Hepatocyte (in vitro differentiated cells): Measurements from ENCODE around the gene UGT1A4.

Experiments used
- CTCF ChIP-seq: fragments of 200-600 bp; sonication (generic); IDR thresholded peaks from 2 replicates; pipeline ENCODE4 v1.5.1; 2016; ENCODE audit warnings: antibody characterized with exemption, mild to moderate bottlenecking; ENCODE audit not compliant: poor library complexity
- EZH2phosphoT487 ChIP-seq: fragments of 200-600 bp; sonication (generic); IDR thresholded peaks from one replicate; pipeline ENCODE4 v1.6.1; 2018; ENCODE audit warnings: antibody characterized with exemption, mild to moderate bottlenecking, low read depth, moderate library complexity; ENCODE audit not compliant: unreplicated experiment, severe bottlenecking

DNA sequence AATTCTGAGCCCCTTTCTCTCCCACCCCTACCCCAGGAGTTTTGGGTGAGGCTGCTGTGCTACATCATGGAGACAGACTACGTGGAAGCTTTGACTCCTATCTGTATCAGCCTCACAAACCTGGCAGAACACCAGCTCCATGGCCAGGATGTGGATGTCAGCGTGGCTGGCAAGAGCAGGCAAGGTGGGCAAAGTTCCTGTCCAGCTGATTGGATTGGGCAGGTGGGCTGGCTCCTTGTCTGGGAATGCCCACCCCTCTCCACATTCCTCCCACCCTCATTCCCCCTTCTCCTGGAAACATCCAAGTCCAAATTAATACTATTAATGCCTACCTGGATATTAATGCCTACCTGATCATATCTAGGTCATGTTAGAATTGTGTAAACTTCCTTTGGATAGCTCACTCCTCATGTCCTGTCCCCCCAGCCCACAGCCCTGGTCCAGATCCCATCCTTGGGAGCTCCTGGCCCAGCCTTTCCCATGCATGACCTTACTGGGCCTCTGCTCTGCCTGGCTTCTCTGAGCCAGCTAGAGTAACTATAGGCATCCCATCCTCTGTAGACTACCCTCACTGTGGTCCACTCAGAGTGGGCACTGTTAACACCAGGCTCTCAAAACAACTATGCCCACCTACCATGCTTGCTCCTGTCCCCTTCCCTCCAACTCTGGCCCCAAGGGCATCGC is 83.7 kb downstream of the UGT1A4 start:
- TF ChIP-seq CTCF (no peak), EZH2phosphoT487 (no peak)
